Measurements from ENCODE around the gene GPR3.

GRCh38 chr1:27393641-27394281, 1.3 kb downstream of the GPR3 start:
- TF ChIP-seq CTCF (IDR thresholded peaks at IDR 0.05) (no peak), POLR2A (IDR thresholded peaks at IDR 0.05) (no peak)
